GM23338 (cell line): ENCODE data around the gene SCUBE2. TPM values are rescaled to one million over a fixed set of nuclear protein-coding genes. Genes with fewer than 3 reads are reported as not detected.

Source experiments
- ATAC-seq: fragments of 200-7000 bp; cut with Tn5 transposase; 3 replicates; pipeline ENCODE4 v1.9.1; 2020
- DNase-seq: peaks from one replicate; pipeline ENCODE4 v3.0.0-alpha.2; 2015; ENCODE audit warnings: low spot score
- H2AFZ ChIP-seq: fragments of 200-600 bp; sonication (generic); 2 replicates; pipeline ENCODE4 v1.8.0; 2016; ENCODE audit warnings: antibody characterized with exemption, mild to moderate bottlenecking, moderate library complexity
- H3F3A ChIP-seq: fragments of 200-600 bp; sonication (generic); replicated peaks from 2 replicates; pipeline ENCODE4 v1.8.0; 2017; ENCODE audit warnings: antibody characterized with exemption, mixed run types, low read depth
- H3K27ac ChIP-seq: fragments of 200-600 bp; sonication (generic); 2 replicates; pipeline ENCODE4 v1.6.1; 2016; ENCODE audit warnings: low read depth
- H3K27me3 ChIP-seq: fragments of 200-600 bp; sonication (generic); 2 replicates; pipeline ENCODE4 v1.8.0; 2016; ENCODE audit warnings: mild to moderate bottlenecking, mixed run types, moderate library complexity; ENCODE audit not compliant: insufficient read depth
- H3K36me3 ChIP-seq: fragments of 200-600 bp; sonication (generic); 2 replicates; pipeline ENCODE4 v1.8.0; 2016; ENCODE audit warnings: mild to moderate bottlenecking; ENCODE audit not compliant: insufficient read depth
- H3K4me1 ChIP-seq: fragments of 200-600 bp; sonication (generic); 2 replicates; pipeline ENCODE4 v1.8.0; 2016; ENCODE audit warnings: mild to moderate bottlenecking, moderate library complexity; ENCODE audit not compliant: insufficient read depth
- H3K4me2 ChIP-seq: fragments of 200-600 bp; sonication (generic); 2 replicates; pipeline ENCODE4 v1.7.1; 2017; ENCODE audit warnings: mixed run types
- H3K4me3 ChIP-seq: fragments of 200-600 bp; sonication (generic); 2 replicates; pipeline ENCODE4 v1.6.1; 2016; ENCODE audit warnings: mixed run types
- H3K79me2 ChIP-seq: fragments of 200-600 bp; sonication (generic); replicated peaks from 2 replicates; pipeline ENCODE4 v1.8.0; 2017; ENCODE audit warnings: mild to moderate bottlenecking; ENCODE audit not compliant: insufficient read depth
- H3K9me2 ChIP-seq: fragments of 200-600 bp; sonication (generic); 2 replicates; pipeline ENCODE4 v1.8.0; 2017; ENCODE audit not compliant: insufficient read depth
- H4K20me1 ChIP-seq: fragments of 200-600 bp; sonication (generic); replicated peaks from 2 replicates; pipeline ENCODE4 v1.8.0; 2017; ENCODE audit warnings: mild to moderate bottlenecking; ENCODE audit not compliant: insufficient read depth
- H3K27ac Mint-ChIP-seq: 2 replicates; pipeline ENCODE4 v1.8.0; 2020; ENCODE audit warnings: inconsistent platforms, mild to moderate bottlenecking, moderate library complexity, mixed read lengths
- H3K27me3 Mint-ChIP-seq: 3 replicates; pipeline ENCODE4 v1.8.0; 2022; ENCODE audit warnings: low read depth, mild to moderate bottlenecking, moderate library complexity, mixed read lengths, inconsistent platforms; ENCODE audit not compliant: insufficient read depth, poor library complexity
- H3K36me3 Mint-ChIP-seq: 3 replicates; pipeline ENCODE4 v1.8.0; 2021; ENCODE audit warnings: low read depth, mild to moderate bottlenecking, inconsistent platforms, moderate library complexity, mixed read lengths
- H3K4me1 Mint-ChIP-seq: 3 replicates; pipeline ENCODE4 v1.8.0; 2020; ENCODE audit warnings: mild to moderate bottlenecking, inconsistent platforms, mixed read lengths
- H3K4me3 Mint-ChIP-seq: 3 replicates; pipeline ENCODE4 v1.8.0; 2021; ENCODE audit warnings: moderate library complexity, mild to moderate bottlenecking, inconsistent platforms, mixed read lengths
- H3K9me3 Mint-ChIP-seq: 3 replicates; pipeline ENCODE4 v1.8.0; 2020; ENCODE audit warnings: moderate library complexity, mild to moderate bottlenecking, inconsistent platforms, mixed read lengths
- CREB1 ChIP-seq: fragments of 250-450 bp; sonication (Bioruptor Pico); IDR thresholded peaks from 2 replicates; pipeline ENCODE4 v1.5.0; 2020; ENCODE audit warnings: low read depth, mild to moderate bottlenecking, moderate library complexity
- EZH2 ChIP-seq: fragments of 200-600 bp; sonication (generic); IDR thresholded peaks from one replicate; pipeline ENCODE4 v1.8.0; 2017; ENCODE audit warnings: antibody characterized with exemption, mild to moderate bottlenecking, low read depth; ENCODE audit not compliant: unreplicated experiment
- EZH2phosphoT487 ChIP-seq: fragments of 200-600 bp; sonication (generic); IDR thresholded peaks from one replicate; pipeline ENCODE4 v1.8.1; 2018; ENCODE audit warnings: antibody characterized with exemption; ENCODE audit not compliant: unreplicated experiment
- JUNB ChIP-seq: IDR thresholded peaks from one replicate; pipeline ENCODE4 v1.6.1; 2016; ENCODE audit warnings: antibody characterized with exemption; ENCODE audit not compliant: unreplicated experiment
- NANOG ChIP-seq: IDR thresholded peaks from 2 replicates; pipeline ENCODE4 v1.6.1; 2016; ENCODE audit warnings: antibody characterized with exemption, borderline replicate concordance
- POLR2AphosphoS5 ChIP-seq: IDR thresholded peaks from 2 replicates; pipeline ENCODE4 v1.6.1; 2016; ENCODE audit warnings: antibody characterized with exemption, low read depth
- STAT1 ChIP-seq: IDR thresholded peaks from one replicate; pipeline ENCODE4 v1.6.1; 2016; ENCODE audit warnings: antibody characterized with exemption; ENCODE audit not compliant: unreplicated experiment
- ZNF114 ChIP-seq: fragments of 250-450 bp; sonication (Bioruptor Pico); IDR thresholded peaks from 2 replicates; pipeline ENCODE4 v1.5.0; 2020; ENCODE audit warnings: mild to moderate bottlenecking, moderate library complexity
- ZNF331 ChIP-seq: fragments of 250-450 bp; sonication (Bioruptor Pico); IDR thresholded peaks from 2 replicates; pipeline ENCODE4 v1.5.0; 2020; ENCODE audit warnings: low read depth, mild to moderate bottlenecking, moderate library complexity
- polyA plus RNA-seq: library from polyadenylated mRNA; unstranded; fragments of >200 nt; fragmentation: Nextera tagmentation; extraction: Ambion mirVana; gene quantifications from 2 replicates; pipeline ENCODE4 v1.2.1, GENCODE V29; 2016
- total RNA-seq: library from RNA; depleted of rRNA; stranded (reverse); fragments of >200 nt; shearing (Covaris generic); gene quantifications from 2 replicates; pipeline ENCODE4 v1.2.3, GENCODE V29; 2014
- TF ChIP-seq, protein P1 (sequence below): IDR thresholded peaks from 2 replicates; pipeline ENCODE4 v1.6.1; 2016; ENCODE audit warnings: antibody characterized with exemption
- TF ChIP-seq, protein P2 (sequence below), 2 experiments: fragments of 200-600 bp in 1 of 2; sonication (generic) in 1 of 2; conservative IDR thresholded peaks; 2 replicates each; pipeline versions ENCODE4 v1.5.1 to v1.6.1; 2016 to 2017; ENCODE audit warnings: antibody characterized with exemption in 2 of 2, low read depth in 2 of 2, mild to moderate bottlenecking in 2 of 2, moderate library complexity in 1 of 2
- TF ChIP-seq, protein P3 (sequence below): fragments of 250-450 bp; sonication (Bioruptor Pico); IDR thresholded peaks from 2 replicates; pipeline ENCODE4 v1.5.0; 2020; ENCODE audit warnings: mild to moderate bottlenecking, moderate library complexity
- TF ChIP-seq, protein P4 (sequence below): IDR thresholded peaks from one replicate; pipeline ENCODE4 v1.6.1; 2018; ENCODE audit warnings: antibody characterized with exemption; ENCODE audit not compliant: unreplicated experiment

SCUBE2 gene
- total and polyA plus RNA-seq, 2 experiments from 2014 or later, result 0.47 to 0.63 TPM

DNA sequence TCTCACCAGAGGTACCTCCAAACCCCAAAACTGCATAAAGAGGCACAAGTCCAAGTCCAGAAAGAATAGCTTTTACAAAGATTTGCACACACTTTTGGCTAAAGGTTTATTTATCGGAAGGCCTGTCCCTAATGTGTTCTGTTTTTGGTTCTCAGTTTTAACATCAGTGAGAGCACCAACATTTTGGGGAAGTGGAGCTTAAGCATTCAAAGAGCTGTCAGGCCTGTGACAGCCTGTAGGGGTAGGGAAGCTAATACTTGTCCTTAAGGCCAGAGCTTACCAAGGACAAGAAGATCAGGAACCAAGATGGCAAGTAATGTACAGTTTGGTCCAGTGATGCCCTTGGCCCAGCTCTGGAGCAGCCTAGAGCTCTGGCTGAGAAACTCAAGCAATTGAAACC is 38.9 kb upstream of the SCUBE2 start:
- TF ChIP-seq EZH2 (no peak), NANOG (no peak), ZNF114 (CRISPR knock-in tag) (no peak), POLR2AphosphoS5 (no peak), ZNF331 (CRISPR knock-in tag) (no peak), EZH2phosphoT487 (no peak), JUNB (no peak), CREB1 (CRISPR knock-in tag) (no peak), STAT1 (no peak)
- TF ChIP-seq, protein P1, sequence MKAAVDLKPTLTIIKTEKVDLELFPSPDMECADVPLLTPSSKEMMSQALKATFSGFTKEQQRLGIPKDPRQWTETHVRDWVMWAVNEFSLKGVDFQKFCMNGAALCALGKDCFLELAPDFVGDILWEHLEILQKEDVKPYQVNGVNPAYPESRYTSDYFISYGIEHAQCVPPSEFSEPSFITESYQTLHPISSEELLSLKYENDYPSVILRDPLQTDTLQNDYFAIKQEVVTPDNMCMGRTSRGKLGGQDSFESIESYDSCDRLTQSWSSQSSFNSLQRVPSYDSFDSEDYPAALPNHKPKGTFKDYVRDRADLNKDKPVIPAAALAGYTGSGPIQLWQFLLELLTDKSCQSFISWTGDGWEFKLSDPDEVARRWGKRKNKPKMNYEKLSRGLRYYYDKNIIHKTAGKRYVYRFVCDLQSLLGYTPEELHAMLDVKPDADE, result no peak
- TF ChIP-seq, protein P2, sequence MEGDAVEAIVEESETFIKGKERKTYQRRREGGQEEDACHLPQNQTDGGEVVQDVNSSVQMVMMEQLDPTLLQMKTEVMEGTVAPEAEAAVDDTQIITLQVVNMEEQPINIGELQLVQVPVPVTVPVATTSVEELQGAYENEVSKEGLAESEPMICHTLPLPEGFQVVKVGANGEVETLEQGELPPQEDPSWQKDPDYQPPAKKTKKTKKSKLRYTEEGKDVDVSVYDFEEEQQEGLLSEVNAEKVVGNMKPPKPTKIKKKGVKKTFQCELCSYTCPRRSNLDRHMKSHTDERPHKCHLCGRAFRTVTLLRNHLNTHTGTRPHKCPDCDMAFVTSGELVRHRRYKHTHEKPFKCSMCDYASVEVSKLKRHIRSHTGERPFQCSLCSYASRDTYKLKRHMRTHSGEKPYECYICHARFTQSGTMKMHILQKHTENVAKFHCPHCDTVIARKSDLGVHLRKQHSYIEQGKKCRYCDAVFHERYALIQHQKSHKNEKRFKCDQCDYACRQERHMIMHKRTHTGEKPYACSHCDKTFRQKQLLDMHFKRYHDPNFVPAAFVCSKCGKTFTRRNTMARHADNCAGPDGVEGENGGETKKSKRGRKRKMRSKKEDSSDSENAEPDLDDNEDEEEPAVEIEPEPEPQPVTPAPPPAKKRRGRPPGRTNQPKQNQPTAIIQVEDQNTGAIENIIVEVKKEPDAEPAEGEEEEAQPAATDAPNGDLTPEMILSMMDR (conservative IDR thresholded peaks at IDR 0.05; ENCODE audit: low read depth in 2 of 2), result no peak
- TF ChIP-seq, protein P3, sequence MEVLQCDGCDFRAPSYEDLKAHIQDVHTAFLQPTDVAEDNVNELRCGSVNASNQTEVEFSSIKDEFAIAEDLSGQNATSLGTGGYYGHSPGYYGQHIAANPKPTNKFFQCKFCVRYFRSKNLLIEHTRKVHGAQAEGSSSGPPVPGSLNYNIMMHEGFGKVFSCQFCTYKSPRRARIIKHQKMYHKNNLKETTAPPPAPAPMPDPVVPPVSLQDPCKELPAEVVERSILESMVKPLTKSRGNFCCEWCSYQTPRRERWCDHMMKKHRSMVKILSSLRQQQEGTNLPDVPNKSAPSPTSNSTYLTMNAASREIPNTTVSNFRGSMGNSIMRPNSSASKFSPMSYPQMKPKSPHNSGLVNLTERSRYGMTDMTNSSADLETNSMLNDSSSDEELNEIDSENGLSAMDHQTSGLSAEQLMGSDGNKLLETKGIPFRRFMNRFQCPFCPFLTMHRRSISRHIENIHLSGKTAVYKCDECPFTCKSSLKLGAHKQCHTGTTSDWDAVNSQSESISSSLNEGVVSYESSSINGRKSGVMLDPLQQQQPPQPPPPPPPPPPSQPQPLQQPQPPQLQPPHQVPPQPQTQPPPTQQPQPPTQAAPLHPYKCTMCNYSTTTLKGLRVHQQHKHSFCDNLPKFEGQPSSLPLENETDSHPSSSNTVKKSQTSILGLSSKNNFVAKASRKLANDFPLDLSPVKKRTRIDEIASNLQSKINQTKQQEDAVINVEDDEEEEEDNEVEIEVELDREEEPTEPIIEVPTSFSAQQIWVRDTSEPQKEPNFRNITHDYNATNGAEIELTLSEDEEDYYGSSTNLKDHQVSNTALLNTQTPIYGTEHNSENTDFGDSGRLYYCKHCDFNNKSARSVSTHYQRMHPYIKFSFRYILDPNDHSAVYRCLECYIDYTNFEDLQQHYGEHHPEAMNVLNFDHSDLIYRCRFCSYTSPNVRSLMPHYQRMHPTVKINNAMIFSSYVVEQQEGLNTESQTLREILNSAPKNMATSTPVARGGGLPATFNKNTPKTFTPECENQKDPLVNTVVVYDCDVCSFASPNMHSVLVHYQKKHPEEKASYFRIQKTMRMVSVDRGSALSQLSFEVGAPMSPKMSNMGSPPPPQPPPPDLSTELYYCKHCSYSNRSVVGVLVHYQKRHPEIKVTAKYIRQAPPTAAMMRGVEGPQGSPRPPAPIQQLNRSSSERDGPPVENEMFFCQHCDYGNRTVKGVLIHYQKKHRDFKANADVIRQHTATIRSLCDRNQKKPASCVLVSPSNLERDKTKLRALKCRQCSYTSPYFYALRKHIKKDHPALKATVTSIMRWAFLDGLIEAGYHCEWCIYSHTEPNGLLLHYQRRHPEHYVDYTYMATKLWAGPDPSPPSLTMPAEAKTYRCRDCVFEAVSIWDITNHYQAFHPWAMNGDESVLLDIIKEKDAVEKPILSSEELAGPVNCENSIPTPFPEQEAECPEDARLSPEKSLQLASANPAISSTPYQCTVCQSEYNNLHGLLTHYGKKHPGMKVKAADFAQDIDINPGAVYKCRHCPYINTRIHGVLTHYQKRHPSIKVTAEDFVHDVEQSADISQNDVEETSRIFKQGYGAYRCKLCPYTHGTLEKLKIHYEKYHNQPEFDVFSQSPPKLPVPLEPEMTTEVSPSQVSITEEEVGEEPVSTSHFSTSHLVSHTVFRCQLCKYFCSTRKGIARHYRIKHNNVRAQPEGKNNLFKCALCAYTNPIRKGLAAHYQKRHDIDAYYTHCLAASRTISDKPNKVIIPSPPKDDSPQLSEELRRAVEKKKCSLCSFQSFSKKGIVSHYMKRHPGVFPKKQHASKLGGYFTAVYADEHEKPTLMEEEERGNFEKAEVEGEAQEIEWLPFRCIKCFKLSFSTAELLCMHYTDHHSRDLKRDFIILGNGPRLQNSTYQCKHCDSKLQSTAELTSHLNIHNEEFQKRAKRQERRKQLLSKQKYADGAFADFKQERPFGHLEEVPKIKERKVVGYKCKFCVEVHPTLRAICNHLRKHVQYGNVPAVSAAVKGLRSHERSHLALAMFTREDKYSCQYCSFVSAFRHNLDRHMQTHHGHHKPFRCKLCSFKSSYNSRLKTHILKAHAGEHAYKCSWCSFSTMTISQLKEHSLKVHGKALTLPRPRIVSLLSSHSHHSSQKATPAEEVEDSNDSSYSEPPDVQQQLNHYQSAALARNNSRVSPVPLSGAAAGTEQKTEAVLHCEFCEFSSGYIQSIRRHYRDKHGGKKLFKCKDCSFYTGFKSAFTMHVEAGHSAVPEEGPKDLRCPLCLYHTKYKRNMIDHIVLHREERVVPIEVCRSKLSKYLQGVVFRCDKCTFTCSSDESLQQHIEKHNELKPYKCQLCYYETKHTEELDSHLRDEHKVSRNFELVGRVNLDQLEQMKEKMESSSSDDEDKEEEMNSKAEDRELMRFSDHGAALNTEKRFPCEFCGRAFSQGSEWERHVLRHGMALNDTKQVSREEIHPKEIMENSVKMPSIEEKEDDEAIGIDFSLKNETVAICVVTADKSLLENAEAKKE (CRISPR knock-in tag), result no peak
- TF ChIP-seq, protein P4, sequence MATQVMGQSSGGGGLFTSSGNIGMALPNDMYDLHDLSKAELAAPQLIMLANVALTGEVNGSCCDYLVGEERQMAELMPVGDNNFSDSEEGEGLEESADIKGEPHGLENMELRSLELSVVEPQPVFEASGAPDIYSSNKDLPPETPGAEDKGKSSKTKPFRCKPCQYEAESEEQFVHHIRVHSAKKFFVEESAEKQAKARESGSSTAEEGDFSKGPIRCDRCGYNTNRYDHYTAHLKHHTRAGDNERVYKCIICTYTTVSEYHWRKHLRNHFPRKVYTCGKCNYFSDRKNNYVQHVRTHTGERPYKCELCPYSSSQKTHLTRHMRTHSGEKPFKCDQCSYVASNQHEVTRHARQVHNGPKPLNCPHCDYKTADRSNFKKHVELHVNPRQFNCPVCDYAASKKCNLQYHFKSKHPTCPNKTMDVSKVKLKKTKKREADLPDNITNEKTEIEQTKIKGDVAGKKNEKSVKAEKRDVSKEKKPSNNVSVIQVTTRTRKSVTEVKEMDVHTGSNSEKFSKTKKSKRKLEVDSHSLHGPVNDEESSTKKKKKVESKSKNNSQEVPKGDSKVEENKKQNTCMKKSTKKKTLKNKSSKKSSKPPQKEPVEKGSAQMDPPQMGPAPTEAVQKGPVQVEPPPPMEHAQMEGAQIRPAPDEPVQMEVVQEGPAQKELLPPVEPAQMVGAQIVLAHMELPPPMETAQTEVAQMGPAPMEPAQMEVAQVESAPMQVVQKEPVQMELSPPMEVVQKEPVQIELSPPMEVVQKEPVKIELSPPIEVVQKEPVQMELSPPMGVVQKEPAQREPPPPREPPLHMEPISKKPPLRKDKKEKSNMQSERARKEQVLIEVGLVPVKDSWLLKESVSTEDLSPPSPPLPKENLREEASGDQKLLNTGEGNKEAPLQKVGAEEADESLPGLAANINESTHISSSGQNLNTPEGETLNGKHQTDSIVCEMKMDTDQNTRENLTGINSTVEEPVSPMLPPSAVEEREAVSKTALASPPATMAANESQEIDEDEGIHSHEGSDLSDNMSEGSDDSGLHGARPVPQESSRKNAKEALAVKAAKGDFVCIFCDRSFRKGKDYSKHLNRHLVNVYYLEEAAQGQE, result no peak
- no peak overlapping the region for H3K27ac Mint-ChIP-seq

More for the DNA sequence above, 38.9 kb upstream of the SCUBE2 start:
- H3K36me3 Mint-ChIP-seq, result peaks cover 4% of the 10 kb centered on the region
- Histone ChIP-seq H3K9me2 (0 out of 2 replicates have a peak, but pooled peaks cover 4% of the 10 kb centered on the region), H3K4me3 (no peak overlapping the region), H3K27me3 (no peaks in the 10 kb centered on the region), H3K4me1 (no peaks in the 10 kb centered on the region; the same call in 1 of the 2 replicates), H3K79me2 (no peaks in the 10 kb centered on the region), H3K36me3 (no peaks in the 10 kb centered on the region), H3K27ac (no peak overlapping the region), H3K4me2 (no peak overlapping the region), H3F3A (no peaks in the 10 kb centered on the region), H2AFZ (no peak overlapping the region), H4K20me1 (no peaks in the 10 kb centered on the region; the same call in 1 of the 2 replicates)
- peaks cover 3% of the 10 kb centered on the region for H3K27me3 Mint-ChIP-seq
- H3K9me3 Mint-ChIP-seq, result peaks cover 4% of the 10 kb centered on the region; the same call in 2 of the 3 replicates
- H3K4me1 Mint-ChIP-seq, result peaks cover 7% of the 10 kb centered on the region
- DNase-seq (no peak), ATAC-seq (no peak; the same call in 2 of the 3 replicates)
- H3K4me3 Mint-ChIP-seq, result no peak overlapping the region
